HG03378 (cell line): ENCODE data around the gene CPED1.
A peak's percentile ranks its signal among the peaks of the same experiment; 100 is the strongest.

ENCODE experiments used
- ATAC-seq: cut with Tn5 transposase; IDR thresholded peaks from one replicate; pipeline ENCODE4 v1.9.1; 2021; ENCODE audit warnings: mild to moderate bottlenecking, moderate library complexity; ENCODE audit not compliant: unreplicated experiment

CPED1 gene

GRCh38 chr7:120988591-120989256, at the start of gene CPED1:
Gene CPED1 (plus strand): TSS chr7:120988711. CDS start chr7:120989622, 911 bp downstream.
- no peak for ATAC-seq

- ATAC-seq: no peak
Measured at GRCh38 chr7:120939345-120939744, 49.2 kb upstream of the CPED1 start.

GRCh38 chr7:120941064-120941463, 47.4 kb upstream of the CPED1 start:
- ATAC-seq: peak; percentile 72

GRCh38 chr7:120941856-120942255, 46.7 kb upstream of the CPED1 start:
- ATAC-seq: no peak

- ATAC-seq: no peak
Measured at GRCh38 chr7:120942861-120943260, 45.6 kb upstream of the CPED1 start.

GRCh38 chr7:120944826-120945562, 43.5 kb upstream of the CPED1 start:
- ATAC-seq: no peak

GRCh38 chr7:120947980-120948379, 40.5 kb upstream of the CPED1 start:
- no peak for ATAC-seq

GRCh38 chr7:120949393-120949911, 39.1 kb upstream of the CPED1 start:
- ATAC-seq: no peak

GRCh38 chr7:120949998-120950538, 38.4 kb upstream of the CPED1 start:
- no peak for ATAC-seq

- peak; percentile 96 for ATAC-seq
Measured at GRCh38 chr7:120950539-120951308, 37.8 kb upstream of the CPED1 start, which contains the start of gene ING3. Gene ING3 (plus strand): TSS chr7:120950777. CDS start chr7:120950897, 120 bp downstream.

- no peak for ATAC-seq
Measured at GRCh38 chr7:120951309-120951699, 37.2 kb upstream of the CPED1 start.

- no peak for ATAC-seq
Measured at GRCh38 chr7:120951826-120952225, 36.7 kb upstream of the CPED1 start.

- ATAC-seq: peak; percentile 56
Measured at GRCh38 chr7:120955577-120956149, 32.8 kb upstream of the CPED1 start.

GRCh38 chr7:120959929-120960484, 28.5 kb upstream of the CPED1 start:
- ATAC-seq: no peak

- ATAC-seq: no peak
Measured at GRCh38 chr7:120960714-120961113, 27.8 kb upstream of the CPED1 start.

- no peak for ATAC-seq
Measured at GRCh38 chr7:120961638-120962173, 26.8 kb upstream of the CPED1 start.

- ATAC-seq: no peak
Measured at GRCh38 chr7:120964088-120964487, 24.4 kb upstream of the CPED1 start.

- no peak for ATAC-seq
Measured at GRCh38 chr7:120966961-120967360, 21.6 kb upstream of the CPED1 start.

- no peak for ATAC-seq
Measured at GRCh38 chr7:120973849-120974248, 14.7 kb upstream of the CPED1 start.
